Daoy (cell line): Measurements from ENCODE around the gene ABHD2. TPM values are rescaled to one million over a fixed set of nuclear protein-coding genes. Genes with fewer than 3 reads are reported as not detected.

Source experiments
- DNase-seq: peaks from one replicate; pipeline ENCODE4 v3.0.0-alpha.2; 2015; ENCODE audit warnings: low read depth
- total RNA-seq: library from RNA; depleted of rRNA; stranded (reverse); fragments of >200 nt; shearing (Covaris generic); gene quantifications from 2 replicates; pipeline ENCODE4 v1.2.3, GENCODE V29; 2014

Gene ABHD2
- total RNA-seq, 1 experiment from 2014 or later: 31.7 TPM

DNA sequence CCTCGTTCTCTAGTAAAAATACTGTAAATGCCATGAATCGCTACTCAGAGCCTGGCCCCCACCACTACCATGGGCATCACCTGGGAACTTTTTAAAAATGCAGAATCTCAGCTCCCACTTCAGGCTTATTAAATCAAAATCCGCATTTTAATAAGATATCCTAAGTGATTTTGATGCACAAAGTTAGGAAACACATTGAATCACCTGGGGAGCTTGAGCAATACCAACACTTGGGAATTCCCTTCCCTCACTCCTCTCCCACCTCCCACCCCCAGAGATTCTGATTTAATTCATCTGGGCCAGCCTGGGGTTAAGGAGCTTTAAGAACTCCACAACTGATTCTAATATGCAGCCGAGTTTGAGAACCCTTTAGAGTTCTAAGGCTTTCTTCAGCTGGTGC lies 106.4 kb downstream of the ABHD2 start:
- no peak for DNase-seq

GRCh38 chr15:89195836-89196235 lies 107.6 kb downstream of the ABHD2 start:
- DNase-seq: no peak

DNA sequence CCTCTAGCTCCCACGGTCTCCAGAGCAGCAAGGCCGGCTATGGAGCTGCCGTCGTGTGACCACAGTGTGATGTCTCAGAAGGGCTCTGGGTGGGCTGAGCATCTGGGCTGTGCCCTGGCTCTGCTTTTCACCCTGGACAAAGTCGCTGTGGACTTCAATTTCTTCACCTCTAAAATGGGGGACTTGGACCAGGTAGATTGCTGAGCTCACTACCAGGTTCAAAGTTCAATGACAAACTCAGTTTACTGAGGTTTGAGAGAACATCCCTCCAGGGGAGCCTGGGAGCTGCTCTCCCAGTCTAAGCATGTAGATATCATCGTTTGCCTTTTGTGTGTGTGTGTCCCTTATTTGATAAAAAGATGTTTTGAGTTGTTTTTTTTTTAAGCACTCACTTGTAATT lies 108.0 kb downstream of the ABHD2 start:
- DNase-seq: no peak

- DNase-seq: no peak
Observed at GRCh38 chr15:89196994-89197393, 108.7 kb downstream of the ABHD2 start.

GRCh38 chr15:89197503-89197971 lies 109.3 kb downstream of the ABHD2 start:
- DNase-seq: no peak

DNA sequence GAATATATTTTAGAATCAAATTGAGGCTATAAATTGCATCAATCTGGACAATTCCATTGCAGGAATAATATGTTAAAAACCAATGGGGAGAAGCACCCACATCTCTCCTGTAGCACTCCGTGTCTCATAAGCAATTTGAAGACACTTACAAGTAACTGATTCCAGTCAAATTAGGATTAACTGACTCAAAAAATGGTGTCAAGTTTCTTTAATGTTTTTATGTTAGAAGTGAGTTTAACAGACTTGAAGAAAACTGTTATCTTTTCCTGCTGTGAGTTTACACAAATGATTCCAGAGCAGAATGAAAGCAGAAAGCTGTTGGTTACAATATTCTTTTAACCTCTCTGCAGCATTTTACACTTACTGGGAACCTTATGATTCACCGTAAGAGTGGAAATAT lies 109.9 kb downstream of the ABHD2 start:
- no peak for DNase-seq

DNA sequence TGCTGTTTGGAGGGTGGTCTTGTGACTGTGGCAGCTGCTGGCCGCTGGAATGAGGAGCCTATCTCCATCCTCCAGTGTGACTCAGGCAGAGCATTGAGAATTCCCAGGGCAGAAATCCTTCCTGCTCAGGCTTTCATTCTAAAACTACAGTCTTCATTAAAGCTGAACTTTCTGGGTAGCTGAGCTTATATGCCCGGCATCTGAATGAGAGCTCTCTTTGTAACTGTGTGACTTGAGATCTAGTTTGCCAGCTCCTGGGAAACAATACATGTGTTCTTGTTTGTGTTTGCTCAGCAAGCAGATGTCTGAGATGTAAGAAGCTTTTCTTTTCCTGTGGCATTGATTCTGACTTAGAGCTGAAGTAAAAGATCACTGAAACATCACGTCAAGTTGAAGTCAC lies 110.7 kb downstream of the ABHD2 start:
- DNase-seq: no peak

- DNase-seq: no peak
Observed at GRCh38 chr15:89199746-89200145, 111.5 kb downstream of the ABHD2 start.

- DNase-seq: no peak
Observed at GRCh38 chr15:89200182-89200581, 111.9 kb downstream of the ABHD2 start.

DNA sequence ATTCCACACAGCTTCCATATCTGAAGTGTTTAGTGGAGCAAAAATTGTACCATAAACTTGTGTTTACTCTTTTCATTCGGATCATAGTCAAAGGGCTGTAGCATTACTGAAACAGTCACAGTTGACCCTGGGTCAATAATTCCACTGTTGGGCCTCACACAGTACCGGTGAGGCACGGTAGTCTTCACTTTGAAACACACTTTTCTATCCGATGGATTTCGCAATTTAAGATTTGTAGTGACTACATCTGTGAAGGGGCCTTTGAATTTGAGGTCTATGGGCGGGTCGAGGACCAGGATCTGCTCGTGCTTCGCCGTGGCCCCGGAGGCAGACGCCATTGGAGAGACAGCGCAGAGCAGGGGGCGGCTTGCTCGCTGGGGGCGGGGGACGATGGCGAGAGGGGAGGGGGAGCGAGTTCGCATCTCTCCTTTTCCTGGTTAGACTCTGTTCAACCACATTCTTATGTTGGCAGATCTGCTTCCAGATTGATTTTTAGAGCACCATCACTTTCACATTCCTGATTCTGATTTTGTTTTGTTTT lies 113.3 kb downstream of the ABHD2 start:
- DNase-seq: no peak

DNA sequence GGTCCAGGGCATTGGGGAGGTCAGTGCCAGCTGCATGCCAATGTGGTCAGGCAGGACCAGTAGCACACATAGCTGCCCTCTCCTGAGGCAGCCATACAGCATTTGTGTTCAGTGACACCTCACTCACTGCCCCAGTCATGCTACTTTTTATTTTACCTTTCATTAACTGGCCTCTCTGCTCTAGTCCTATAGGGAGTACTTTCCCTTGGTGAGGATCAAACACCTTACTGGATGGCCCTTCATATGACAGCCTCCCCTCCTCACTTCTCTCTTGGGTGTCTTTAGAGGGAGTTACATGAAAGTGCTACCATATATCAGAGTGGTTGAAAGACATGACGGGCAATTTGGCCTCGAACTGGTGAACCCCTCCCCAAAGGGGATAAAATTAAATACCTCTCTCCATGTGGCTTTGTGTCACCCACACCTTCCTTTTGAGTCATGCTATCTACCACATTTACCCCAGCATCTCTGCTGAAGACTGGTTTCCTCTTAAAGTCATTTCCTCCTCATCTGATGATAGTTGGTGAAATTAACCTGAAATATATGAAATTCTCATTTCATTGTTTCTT lies 115.5 kb downstream of the ABHD2 start:
- no peak for DNase-seq

GRCh38 chr15:89205991-89206585 lies 117.8 kb downstream of the ABHD2 start:
- no peak for DNase-seq

DNA sequence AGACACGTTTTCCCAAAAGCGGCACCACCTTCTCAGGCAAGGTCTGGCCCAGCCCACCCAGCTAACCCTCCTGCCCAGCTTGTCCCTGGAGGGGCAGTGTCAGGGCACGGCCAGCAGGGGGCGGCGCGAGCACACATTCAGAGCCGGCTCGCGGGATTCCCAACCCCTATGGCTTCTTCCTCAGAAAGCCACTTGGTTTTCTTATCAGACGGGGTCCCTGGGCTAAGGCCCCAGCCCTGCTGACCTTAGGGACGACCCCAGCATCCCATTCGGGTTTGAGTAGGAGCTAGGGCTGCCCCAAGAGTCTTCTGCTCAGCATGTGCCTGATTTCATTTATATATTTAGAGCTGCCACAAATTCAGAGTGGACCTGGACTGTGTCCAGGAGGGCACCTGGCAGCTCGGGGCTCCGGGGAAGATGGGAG lies 118.7 kb downstream of the ABHD2 start:
- peak; percentile 84 for DNase-seq

- no peak for DNase-seq
Observed at GRCh38 chr15:89208256-89208655, 120.0 kb downstream of the ABHD2 start.

GRCh38 chr15:89209057-89209456 lies 120.8 kb downstream of the ABHD2 start:
- no peak for DNase-seq

DNA sequence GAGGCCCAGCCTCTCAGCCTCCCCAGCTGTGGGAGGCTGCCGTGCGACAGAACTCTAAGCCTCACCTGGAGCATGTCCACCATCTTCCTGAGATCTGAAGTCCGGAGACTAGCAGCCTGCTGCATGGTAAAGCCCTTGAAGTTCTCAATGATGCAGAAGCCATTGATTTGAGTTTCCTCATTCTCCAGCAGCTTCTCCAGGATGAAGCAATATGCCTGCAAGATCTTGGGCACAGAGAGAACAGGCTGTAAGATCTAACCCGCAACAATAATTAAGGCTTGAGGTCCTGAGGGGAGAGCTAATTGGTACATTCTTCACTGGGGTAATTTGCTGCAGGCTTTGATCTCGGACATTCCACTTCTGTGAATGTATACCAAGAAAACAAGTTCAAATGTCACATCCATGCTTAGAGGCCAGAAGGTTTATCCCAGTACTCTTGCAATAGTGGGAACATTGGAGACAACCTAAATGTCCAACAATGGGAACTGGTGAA lies 123.5 kb downstream of the ABHD2 start:
- DNase-seq: no peak

GRCh38 chr15:89215627-89216026 lies 127.4 kb downstream of the ABHD2 start:
- DNase-seq: no peak

DNA sequence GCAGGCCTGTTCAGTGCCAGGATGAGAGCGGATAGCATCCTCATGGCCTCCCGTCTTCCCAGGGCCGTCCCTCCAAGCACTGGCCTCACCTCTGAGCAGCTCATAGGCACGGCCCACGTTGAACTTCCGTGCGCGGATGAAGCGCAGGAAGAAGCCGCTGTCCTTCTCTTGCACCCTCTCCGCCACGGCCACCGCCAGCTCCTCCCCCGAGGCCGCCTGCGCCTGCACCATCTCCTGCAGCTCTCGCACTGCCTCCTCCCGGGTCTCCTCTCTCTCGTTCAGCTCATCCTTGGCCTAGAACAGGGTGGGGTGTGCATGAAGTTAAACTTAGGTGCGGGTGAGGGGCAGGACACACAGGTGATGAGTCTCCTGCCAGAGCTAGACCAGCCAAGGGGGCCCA lies 128.8 kb downstream of the ABHD2 start:
- no peak for DNase-seq

DNA sequence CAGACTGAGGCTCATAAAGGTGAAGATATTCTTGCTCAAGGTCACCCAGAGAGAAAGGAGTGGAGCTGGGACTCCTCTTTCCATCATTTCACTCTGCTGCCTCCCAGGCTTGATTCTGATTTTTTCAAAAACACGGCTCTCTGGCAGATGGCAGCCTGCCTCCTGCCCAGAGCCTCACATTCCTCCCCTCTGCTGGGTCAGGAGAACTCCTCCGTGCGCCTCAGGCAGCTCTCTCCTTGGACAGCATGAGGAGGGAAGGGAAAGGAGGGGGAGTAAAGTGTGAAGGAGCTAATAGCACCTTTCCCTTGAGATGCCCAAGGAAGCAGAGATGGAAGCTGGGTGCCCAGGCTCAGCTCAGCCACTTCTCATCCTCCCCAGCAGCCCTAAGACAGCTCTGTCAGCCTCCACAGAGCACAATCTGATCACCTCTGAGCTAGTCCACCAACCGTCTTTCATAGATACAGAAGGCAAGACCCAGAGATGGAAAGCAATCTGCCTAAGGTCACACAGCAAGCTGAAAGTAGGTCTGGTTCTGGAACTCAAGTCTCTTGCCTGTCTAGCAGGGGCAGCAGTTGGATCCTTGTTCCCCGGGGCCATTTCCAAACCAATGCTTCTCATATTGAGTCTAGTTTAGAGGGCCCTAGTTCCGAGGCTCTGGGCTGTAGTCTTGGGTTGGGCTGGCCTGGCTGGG lies 129.6 kb downstream of the ABHD2 start:
- DNase-seq: no peak

GRCh38 chr15:89218531-89218930 lies 130.3 kb downstream of the ABHD2 start:
- DNase-seq: no peak

GRCh38 chr15:89221543-89221942 lies 133.3 kb downstream of the ABHD2 start, which contains the start of gene RLBP1:
Gene RLBP1 (minus strand): TSS chr15:89221579. CDS start chr15:89218975, 2,604 bp downstream.
- peak; percentile 43 for DNase-seq

GRCh38 chr15:89225588-89225987 lies 137.3 kb downstream of the ABHD2 start:
- DNase-seq: no peak
